ENCODE measurements around the gene CDCA8.

Gene CDCA8

GRCh38 chr1:37717631-37718030, 25.3 kb downstream of the CDCA8 start:
- DNase-seq (ENCODE audit: low read depth): no peak
- H3K4me3 ChIP-seq (ENCODE audit: low read depth, low read length): no peak overlapping the region
- no peak for TF ChIP-seq CTCF (IDR thresholded peaks at IDR 0.05; ENCODE audit: low read depth, low read length)
- no peak for TF ChIP-seq MYC (IDR thresholded peaks at IDR 0.05; ENCODE audit: low read depth, low read length)
- TF ChIP-seq MAX (IDR thresholded peaks at IDR 0.05; ENCODE audit: low read depth, low read length): no peak
- TF ChIP-seq POLR2A (IDR thresholded peaks at IDR 0.05; ENCODE audit: extremely low read depth, insufficient read length): no peak

- no peak overlapping the region for H3K4me3 ChIP-seq (ENCODE audit: low read depth, low read length)
- TF ChIP-seq POLR2A (IDR thresholded peaks at IDR 0.05; ENCODE audit: extremely low read depth, insufficient read length): no peak
- no peak for TF ChIP-seq MAX (IDR thresholded peaks at IDR 0.05; ENCODE audit: low read depth, low read length)
- no peak for TF ChIP-seq CTCF (IDR thresholded peaks at IDR 0.05; ENCODE audit: low read depth, low read length)
- no peak for DNase-seq (ENCODE audit: low read depth)
Measured at GRCh38 chr1:37718181-37718900, 26.0 kb downstream of the CDCA8 start.

GRCh38 chr1:37718901-37719571, 26.7 kb downstream of the CDCA8 start:
- DNase-seq (ENCODE audit: low read depth): no peak
- TF ChIP-seq POLR2A (IDR thresholded peaks at IDR 0.05; ENCODE audit: extremely low read depth, insufficient read length) (no peak), CTCF (IDR thresholded peaks at IDR 0.05; ENCODE audit: low read depth, low read length) (no peak), MYC (IDR thresholded peaks at IDR 0.05; ENCODE audit: low read depth, low read length) (no peak), MAX (IDR thresholded peaks at IDR 0.05; ENCODE audit: low read depth, low read length) (no peak)
- H3K4me3 ChIP-seq (ENCODE audit: low read depth, low read length): no peak overlapping the region

GRCh38 chr1:37719572-37720195, 27.4 kb downstream of the CDCA8 start:
- no peak for DNase-seq (ENCODE audit: low read depth)
- H3K4me3 ChIP-seq (ENCODE audit: low read depth, low read length): no peak overlapping the region
- TF ChIP-seq CTCF (IDR thresholded peaks at IDR 0.05; ENCODE audit: low read depth, low read length) (no peak), MYC (IDR thresholded peaks at IDR 0.05; ENCODE audit: low read depth, low read length) (no peak), MAX (IDR thresholded peaks at IDR 0.05; ENCODE audit: low read depth, low read length) (no peak), POLR2A (IDR thresholded peaks at IDR 0.05; ENCODE audit: extremely low read depth, insufficient read length) (no peak)

GRCh38 chr1:37720231-37721130, 28.2 kb downstream of the CDCA8 start:
- TF ChIP-seq MYC (IDR thresholded peaks at IDR 0.05; ENCODE audit: low read depth, low read length) (no peak), POLR2A (IDR thresholded peaks at IDR 0.05; ENCODE audit: extremely low read depth, insufficient read length) (no peak), CTCF (IDR thresholded peaks at IDR 0.05; ENCODE audit: low read depth, low read length) (no peak), MAX (IDR thresholded peaks at IDR 0.05; ENCODE audit: low read depth, low read length) (no peak)
- DNase-seq (ENCODE audit: low read depth): no peak
- H3K4me3 ChIP-seq (ENCODE audit: low read depth, low read length): no peak overlapping the region

Data from NB4 (cell line).